ENCODE measurements around the gene BCOR.

Gene BCOR

GRCh38 chrX:40130207-40130606 lies 32.4 kb upstream of the BCOR start:
- Histone ChIP-seq H3K9me3 (ENCODE audit: insufficient read depth, low read length) (no peaks in the 10 kb centered on the region), H3K36me3 (ENCODE audit: low read length) (no peaks in the 10 kb centered on the region), H3K27me3 (ENCODE audit: low read length) (no peaks in the 10 kb centered on the region), H3K79me2 (ENCODE audit: insufficient read depth, low read length) (no peaks in the 10 kb centered on the region), H3K9ac (ENCODE audit: low read length) (no peak overlapping the region), H3K9me2 (replicated peaks; ENCODE audit: insufficient read depth, low read length) (no peaks in the 10 kb centered on the region), H3K4me3 (ENCODE audit: insufficient read depth, low read length, poor library complexity, severe bottlenecking) (no peak overlapping the region), H3F3A (ENCODE audit: insufficient read depth) (no peaks in the 10 kb centered on the region), H3K27ac (ENCODE audit: low read depth, low read length) (no peak overlapping the region), H4K20me1 (ENCODE audit: low read depth, low read length) (no peaks in the 10 kb centered on the region), H2AFZ (ENCODE audit: low read depth, low read length, severe bottlenecking) (no peak overlapping the region), H3K4me2 (ENCODE audit: low read depth, low read length, poor library complexity, severe bottlenecking) (no peak overlapping the region)
- no peak for TF ChIP-seq CTCF (IDR thresholded peaks at IDR 0.05; ENCODE audit: insufficient read depth, low read length, poor library complexity, severe bottlenecking)
- no peak for TF ChIP-seq EZH2phosphoT487 (conservative IDR thresholded peaks at IDR 0.05; ENCODE audit: low read length)

- H3K9me2 ChIP-seq (replicated peaks; ENCODE audit: insufficient read depth, low read length): no peaks in the 10 kb centered on the region
- no peaks in the 10 kb centered on the region for H3K79me2 ChIP-seq (ENCODE audit: insufficient read depth, low read length)
- H3K9me3 ChIP-seq (ENCODE audit: insufficient read depth, low read length): no peaks in the 10 kb centered on the region
- no peak overlapping the region for H3K9ac ChIP-seq (ENCODE audit: low read length)
- no peaks in the 10 kb centered on the region for H3K27me3 ChIP-seq (ENCODE audit: low read length)
- H2AFZ ChIP-seq (ENCODE audit: low read depth, low read length, severe bottlenecking): no peak overlapping the region
- TF ChIP-seq CTCF (IDR thresholded peaks at IDR 0.05; ENCODE audit: insufficient read depth, low read length, poor library complexity, severe bottlenecking) (no peak), EZH2phosphoT487 (conservative IDR thresholded peaks at IDR 0.05; ENCODE audit: low read length) (no peak)
- no peaks in the 10 kb centered on the region for H3F3A ChIP-seq (ENCODE audit: insufficient read depth)
- H3K36me3 ChIP-seq (ENCODE audit: low read length): no peaks in the 10 kb centered on the region
- no peaks in the 10 kb centered on the region for H4K20me1 ChIP-seq (ENCODE audit: low read depth, low read length)
- H3K4me2 ChIP-seq (ENCODE audit: low read depth, low read length, poor library complexity, severe bottlenecking): no peak overlapping the region
- H3K4me3 ChIP-seq (ENCODE audit: insufficient read depth, low read length, poor library complexity, severe bottlenecking): no peak overlapping the region
- H3K27ac ChIP-seq (ENCODE audit: low read depth, low read length): no peak overlapping the region
Measured at GRCh38 chrX:40127052-40127451, 29.3 kb upstream of the BCOR start.

GRCh38 chrX:40122487-40122886 lies 24.7 kb upstream of the BCOR start:
- no peaks in the 10 kb centered on the region for H3K36me3 ChIP-seq (ENCODE audit: low read length)
- H3K9ac ChIP-seq (ENCODE audit: low read length): no peak overlapping the region
- H3K27me3 ChIP-seq (ENCODE audit: low read length): no peaks in the 10 kb centered on the region
- no peak for TF ChIP-seq CTCF (IDR thresholded peaks at IDR 0.05; ENCODE audit: insufficient read depth, low read length, poor library complexity, severe bottlenecking)
- no peak for TF ChIP-seq EZH2phosphoT487 (conservative IDR thresholded peaks at IDR 0.05; ENCODE audit: low read length)
- no peaks in the 10 kb centered on the region for H3F3A ChIP-seq (ENCODE audit: insufficient read depth)
- no peak overlapping the region for H3K4me2 ChIP-seq (ENCODE audit: low read depth, low read length, poor library complexity, severe bottlenecking)
- no peak overlapping the region for H3K4me3 ChIP-seq (ENCODE audit: insufficient read depth, low read length, poor library complexity, severe bottlenecking)
- H3K9me2 ChIP-seq (replicated peaks; ENCODE audit: insufficient read depth, low read length): no peaks in the 10 kb centered on the region
- no peak overlapping the region for H2AFZ ChIP-seq (ENCODE audit: low read depth, low read length, severe bottlenecking)
- no peaks in the 10 kb centered on the region for H3K9me3 ChIP-seq (ENCODE audit: insufficient read depth, low read length)
- no peaks in the 10 kb centered on the region for H3K79me2 ChIP-seq (ENCODE audit: insufficient read depth, low read length)
- no peaks in the 10 kb centered on the region for H4K20me1 ChIP-seq (ENCODE audit: low read depth, low read length)
- no peak overlapping the region for H3K27ac ChIP-seq (ENCODE audit: low read depth, low read length)

GRCh38 chrX:40121618-40122017 lies 23.9 kb upstream of the BCOR start:
- H3K36me3 ChIP-seq (ENCODE audit: low read length): no peaks in the 10 kb centered on the region
- TF ChIP-seq CTCF (IDR thresholded peaks at IDR 0.05; ENCODE audit: insufficient read depth, low read length, poor library complexity, severe bottlenecking) (no peak), EZH2phosphoT487 (conservative IDR thresholded peaks at IDR 0.05; ENCODE audit: low read length) (no peak)
- H3K27me3 ChIP-seq (ENCODE audit: low read length): no peaks in the 10 kb centered on the region
- no peak overlapping the region for H3K4me2 ChIP-seq (ENCODE audit: low read depth, low read length, poor library complexity, severe bottlenecking)
- no peaks in the 10 kb centered on the region for H4K20me1 ChIP-seq (ENCODE audit: low read depth, low read length)
- no peaks in the 10 kb centered on the region for H3K79me2 ChIP-seq (ENCODE audit: insufficient read depth, low read length)
- no peaks in the 10 kb centered on the region for H3K9me3 ChIP-seq (ENCODE audit: insufficient read depth, low read length)
- H2AFZ ChIP-seq (ENCODE audit: low read depth, low read length, severe bottlenecking): no peak overlapping the region
- no peaks in the 10 kb centered on the region for H3F3A ChIP-seq (ENCODE audit: insufficient read depth)
- H3K9ac ChIP-seq (ENCODE audit: low read length): no peak overlapping the region
- H3K9me2 ChIP-seq (replicated peaks; ENCODE audit: insufficient read depth, low read length): no peaks in the 10 kb centered on the region
- H3K27ac ChIP-seq (ENCODE audit: low read depth, low read length): no peak overlapping the region
- no peak overlapping the region for H3K4me3 ChIP-seq (ENCODE audit: insufficient read depth, low read length, poor library complexity, severe bottlenecking)
